NOMO-1 (cell line): Measurements from ENCODE around the gene SPATS2L.

Experiments used
- DNase-seq, 2 experiments: peaks; one replicate each; lab custom pipeline; 2025; ENCODE audit not compliant: unreplicated experiment in 2 of 2; lab: John Stamatoyannopoulos, UW

The SPATS2L gene

GRCh38 chr2:200431996-200432705 lies 125.7 kb downstream of the SPATS2L start:
- no peak for DNase-seq

GRCh38 chr2:200435379-200435778 lies 128.9 kb downstream of the SPATS2L start:
- no peak for DNase-seq

GRCh38 chr2:200438251-200438650 lies 131.8 kb downstream of the SPATS2L start:
- DNase-seq: no peak

GRCh38 chr2:200438846-200439245 lies 132.4 kb downstream of the SPATS2L start:
- no peak for DNase-seq

- DNase-seq: no peak
Observed at GRCh38 chr2:200439981-200440380, 133.5 kb downstream of the SPATS2L start.

- peak in 1 of 2 experiments; percentile 66 for DNase-seq
Observed at GRCh38 chr2:200442471-200442870, 136.0 kb downstream of the SPATS2L start.

GRCh38 chr2:200443376-200443775 lies 136.9 kb downstream of the SPATS2L start:
- peak; percentile 21 to 71 for DNase-seq

- DNase-seq: no peak
Observed at GRCh38 chr2:200443916-200444315, 137.4 kb downstream of the SPATS2L start.

- no peak for DNase-seq
Observed at GRCh38 chr2:200444530-200444929, 138.0 kb downstream of the SPATS2L start.

GRCh38 chr2:200445284-200445683 lies 138.8 kb downstream of the SPATS2L start:
- DNase-seq: no peak

GRCh38 chr2:200446612-200447011 lies 140.1 kb downstream of the SPATS2L start:
- no peak for DNase-seq

- DNase-seq: no peak
Observed at GRCh38 chr2:200447139-200447855, 140.8 kb downstream of the SPATS2L start.

GRCh38 chr2:200448455-200448854 lies 142.0 kb downstream of the SPATS2L start:
- DNase-seq: no peak

- no peak for DNase-seq
Observed at GRCh38 chr2:200449149-200449548, 142.7 kb downstream of the SPATS2L start.

- peak; percentile 62 to 71 for DNase-seq
Observed at GRCh38 chr2:200450288-200450687, 143.8 kb downstream of the SPATS2L start.

GRCh38 chr2:200451511-200451910 lies 145.0 kb downstream of the SPATS2L start:
- DNase-seq: peak; percentile 9 to 44

- no peak for DNase-seq
Observed at GRCh38 chr2:200452377-200452776, 145.9 kb downstream of the SPATS2L start.

GRCh38 chr2:200453142-200453852 lies 146.8 kb downstream of the SPATS2L start:
- DNase-seq: no peak

- DNase-seq: no peak
Observed at GRCh38 chr2:200453853-200454534, 147.5 kb downstream of the SPATS2L start.

- DNase-seq: no peak
Observed at GRCh38 chr2:200454927-200455801, 148.7 kb downstream of the SPATS2L start.
